H9 (cell line): ENCODE data around the gene GATAD1. TPM values are rescaled to one million over a fixed set of nuclear protein-coding genes. Genes with fewer than 3 reads are reported as not detected.

ENCODE experiments used
- DNase-seq: peaks from one replicate; pipeline ENCODE4 v3.0.0-alpha.2; 2017
- H2AFZ ChIP-seq: one replicate; pipeline ENCODE4 v1.6.1; 2013; ENCODE audit warnings: mild to moderate bottlenecking, low read length, control low read depth, moderate library complexity
- H2AK5ac ChIP-seq: 2 replicates; pipeline ENCODE4 v1.6.1; 2013; ENCODE audit warnings: low read length, control low read depth, mixed read lengths; ENCODE audit not compliant: insufficient read length
- H2BK120ac ChIP-seq: one replicate; pipeline ENCODE4 v1.6.1; 2013; ENCODE audit warnings: low read depth, mild to moderate bottlenecking, low read length, control low read depth, inconsistent platforms; ENCODE audit not compliant: poor library complexity, severe bottlenecking
- H2BK12ac ChIP-seq: 2 replicates; pipeline ENCODE4 v1.6.1; 2013; ENCODE audit warnings: low read length, control low read depth, mixed read lengths, low read depth; ENCODE audit not compliant: insufficient read length
- H2BK15ac ChIP-seq: 2 replicates; pipeline ENCODE4 v1.6.1; 2013; ENCODE audit warnings: low read depth, low read length, control low read depth
- H2BK20ac ChIP-seq: one replicate; pipeline ENCODE4 v1.6.1; 2013; ENCODE audit warnings: low read depth, mild to moderate bottlenecking, low read length, control low read depth, inconsistent platforms; ENCODE audit not compliant: poor library complexity, severe bottlenecking
- H2BK5ac ChIP-seq: 2 replicates; pipeline ENCODE4 v1.6.1; 2013; ENCODE audit warnings: low read length, control low read depth, mixed read lengths; ENCODE audit not compliant: insufficient read length
- H3K14ac ChIP-seq: 2 replicates; pipeline ENCODE4 v1.6.1; 2013; ENCODE audit warnings: low read length, control low read depth; ENCODE audit not compliant: insufficient read depth
- H3K18ac ChIP-seq: 2 replicates; pipeline ENCODE4 v1.6.1; 2013; ENCODE audit warnings: low read depth, mild to moderate bottlenecking, mixed read lengths, low read length, control low read depth; ENCODE audit not compliant: insufficient read length
- H3K23ac ChIP-seq: 2 replicates; pipeline ENCODE4 v1.6.1; 2013; ENCODE audit warnings: low read length, control low read depth, mixed read lengths, low read depth; ENCODE audit not compliant: insufficient read length
- H3K23me2 ChIP-seq: 2 replicates; pipeline ENCODE4 v1.6.1; 2013; ENCODE audit warnings: low read depth, mild to moderate bottlenecking, mixed read lengths, low read length, control low read depth; ENCODE audit not compliant: insufficient read length, poor library complexity, severe bottlenecking
- H3K27ac ChIP-seq: 2 replicates; pipeline ENCODE4 v1.5.1; 2013; ENCODE audit warnings: low read length, control low read depth, mixed read lengths, low read depth; ENCODE audit not compliant: insufficient read length
- H3K27me3 ChIP-seq: 2 replicates; pipeline ENCODE4 v1.6.1; 2013; ENCODE audit warnings: low read length, control low read depth, inconsistent platforms; ENCODE audit not compliant: insufficient read depth
- H3K4ac ChIP-seq: 2 replicates; pipeline ENCODE4 v1.6.1; 2013; ENCODE audit warnings: low read depth, mild to moderate bottlenecking, control low read depth, inconsistent platforms, low read length, moderate library complexity
- H3K4me1 ChIP-seq: 2 replicates; pipeline ENCODE4 v1.6.1; 2013; ENCODE audit warnings: low read length, control low read depth, inconsistent platforms; ENCODE audit not compliant: insufficient read depth
- H3K4me2 ChIP-seq: 2 replicates; pipeline ENCODE4 v1.6.1; 2013; ENCODE audit warnings: low read length, control low read depth, mixed read lengths; ENCODE audit not compliant: insufficient read length, insufficient read depth
- H3K56ac ChIP-seq: 2 replicates; pipeline ENCODE4 v1.6.1; 2013; ENCODE audit warnings: low read depth, mild to moderate bottlenecking, mixed read lengths, low read length, control low read depth; ENCODE audit not compliant: insufficient read length
- H3K79me1 ChIP-seq: 2 replicates; pipeline ENCODE4 v1.6.1; 2013; ENCODE audit warnings: low read depth, mild to moderate bottlenecking, moderate library complexity, low read length, control low read depth, inconsistent platforms; ENCODE audit not compliant: insufficient read depth, poor library complexity, severe bottlenecking
- H3K79me2 ChIP-seq: 2 replicates; pipeline ENCODE4 v1.6.1; 2013; ENCODE audit warnings: low read length, control low read depth, inconsistent platforms; ENCODE audit not compliant: insufficient read depth
- H3K9ac ChIP-seq: 2 replicates; pipeline ENCODE4 v1.6.1; 2013; ENCODE audit warnings: low read length, control low read depth, mixed read lengths; ENCODE audit not compliant: insufficient read length; ENCODE audit errors: extremely low read depth
- H3K9me3 ChIP-seq: one replicate; pipeline ENCODE4 v1.6.1; 2013; ENCODE audit warnings: low read depth, low read length, inconsistent platforms; ENCODE audit not compliant: control insufficient read depth
- H3T11ph ChIP-seq: one replicate; pipeline ENCODE4 v1.6.1; 2013; ENCODE audit warnings: mild to moderate bottlenecking, low read length, control low read depth, inconsistent platforms
- H4K20me1 ChIP-seq: one replicate; pipeline ENCODE4 v1.6.1; 2013; ENCODE audit not compliant: control insufficient read depth, insufficient read length, insufficient read depth
- H4K5ac ChIP-seq: 2 replicates; pipeline ENCODE4 v1.6.1; 2013; ENCODE audit warnings: low read depth, mild to moderate bottlenecking, mixed read lengths, low read length, control low read depth; ENCODE audit not compliant: insufficient read length
- H4K8ac ChIP-seq: replicated peaks from 2 replicates; pipeline ENCODE4 v1.6.1; 2013; ENCODE audit warnings: low read length, control low read depth, mixed read lengths, low read depth; ENCODE audit not compliant: insufficient read length
- H4K91ac ChIP-seq: 2 replicates; pipeline ENCODE4 v1.6.1; 2013; ENCODE audit warnings: low read depth, mild to moderate bottlenecking, moderate library complexity, mixed read lengths, low read length, control low read depth; ENCODE audit not compliant: insufficient read length
- H3K27ac Mint-ChIP-seq, 3 experiments: 2 replicates in 2 of 3; 3 replicates in 1 of 3; pipeline ENCODE4 v1.8.0; 2020 to 2021; ENCODE audit warnings: mixed read lengths in 3 of 3, mild to moderate bottlenecking in 1 of 3, moderate library complexity in 1 of 3
- H3K27me3 Mint-ChIP-seq: 2 replicates; pipeline ENCODE4 v1.8.0; 2021; ENCODE audit warnings: low read depth, mild to moderate bottlenecking, moderate library complexity, mixed read lengths
- H3K36me3 Mint-ChIP-seq, 3 experiments: 2 replicates in 2 of 3; 3 replicates in 1 of 3; pipeline ENCODE4 v1.8.0; 2020 to 2021; ENCODE audit warnings: low read depth in 3 of 3, mixed read lengths in 3 of 3; ENCODE audit not compliant: insufficient read depth in 1 of 3
- H3K4me1 Mint-ChIP-seq, 2 experiments: 2 replicates each; pipeline ENCODE4 v1.8.0; 2020; ENCODE audit warnings: mixed read lengths in 2 of 2
- H3K4me3 Mint-ChIP-seq, 2 experiments: 2 replicates in 1 of 2; 3 replicates in 1 of 2; pipeline ENCODE4 v1.8.0; 2020 to 2021; ENCODE audit warnings: mild to moderate bottlenecking in 2 of 2, mixed read lengths in 2 of 2, moderate library complexity in 1 of 2
- H3K9me3 Mint-ChIP-seq, 2 experiments: 2 replicates in 1 of 2; 3 replicates in 1 of 2; pipeline ENCODE4 v1.8.0; 2020; ENCODE audit warnings: mild to moderate bottlenecking in 2 of 2, mixed read lengths in 2 of 2, moderate library complexity in 1 of 2
- CTCF ChIP-seq: fragments of 200-600 bp; sonication (generic); conservative IDR thresholded peaks from 3 replicates; pipeline ENCODE4 v1.8.0; 2021; ENCODE audit warnings: antibody characterized with exemption, mild to moderate bottlenecking
- WGBS: extraction: QIAGEN DNeasy Blood & Tissue Kit; methylation state at CpG from one replicate; pipeline ENCODE4 v1.1.7; 2013; ENCODE audit warnings: missing lambda C conversion rate, low lambda C conversion rate, mixed read lengths; ENCODE audit not compliant: insufficient read length; ENCODE audit errors: extremely low coverage; 5-methylcytosine and 5-hydroxymethylcytosine counted together
- total RNA-seq: library from RNA; stranded (reverse); gene quantifications from 2 replicates; pipeline ENCODE4 v1.2.1, GENCODE V29; 2021

GATAD1 gene
- total RNA-seq, 1 experiment from 2014 or later, result 36.5 TPM

DNA sequence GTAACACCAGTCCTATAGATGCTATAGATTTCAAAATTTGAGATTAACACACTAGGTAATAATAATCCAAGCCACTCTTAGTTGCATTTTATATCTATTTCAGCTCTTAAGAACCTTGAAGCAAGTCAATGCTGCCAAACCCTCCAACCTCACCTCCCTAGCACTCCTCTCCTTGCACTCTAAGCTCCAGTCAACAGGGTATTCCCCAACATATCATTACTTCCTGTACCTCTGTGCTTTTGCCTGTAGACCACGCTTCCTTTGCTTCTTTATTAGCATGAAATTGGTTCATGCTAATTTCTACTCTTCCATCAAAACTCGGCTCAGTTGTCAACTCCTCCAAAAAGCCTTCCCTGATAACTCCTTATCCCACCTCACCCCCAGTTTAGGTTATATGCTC lies 56.5 kb downstream of the GATAD1 start:
- H3K27me3 Mint-ChIP-seq, result no peaks in the 10 kb centered on the region

More for the DNA sequence above, 56.5 kb downstream of the GATAD1 start:
- Histone ChIP-seq H3K4ac (no peak overlapping the region), H2AFZ (no peak overlapping the region), H2BK120ac (no peak overlapping the region), H3K23me2 (no peaks in the 10 kb centered on the region), H2AK5ac (no peak overlapping the region), H3K14ac (no peak overlapping the region), H2BK20ac (no peak overlapping the region), H4K20me1 (no peaks in the 10 kb centered on the region), H2BK5ac (no peak overlapping the region), H3K9me3 (no peaks in the 10 kb centered on the region), H2BK15ac (no peak overlapping the region), H3K23ac (no peak overlapping the region), H3K27me3 (no peaks in the 10 kb centered on the region), H4K91ac (no peak overlapping the region), H4K5ac (no peak overlapping the region), H3K4me1 (no peaks in the 10 kb centered on the region), H2BK12ac (no peak overlapping the region), H3K4me2 (no peak overlapping the region), H3K27ac (no peak overlapping the region), H4K8ac (no peak overlapping the region), H3K56ac (no peak overlapping the region), H3K9ac (no peak overlapping the region), H3T11ph (no peak overlapping the region), H3K79me2 (no peaks in the 10 kb centered on the region), H3K18ac (no peak overlapping the region), H3K79me1 (no peaks in the 10 kb centered on the region)
- TF ChIP-seq CTCF, result no peak
- no CpG with 5 or more reads among the region's 2 CpGs for WGBS
- Mint-ChIP-seq H3K4me1 (no peaks in the 10 kb centered on the region), H3K4me3 (no peak overlapping the region), H3K36me3 (peaks cover 2 to 50% (median 48%) of the 10 kb centered on the region in 3 experiments; a peak in 6 of 7 replicates), H3K27ac (no peak overlapping the region), H3K9me3 (no peaks in the 10 kb centered on the region)
- DNase-seq, result no peak
